HG02759 (cell line): ENCODE data around the gene ATP12A.
A peak's percentile ranks its signal among the peaks of the same experiment; 100 is the strongest.

ENCODE experiments used
- ATAC-seq: cut with Tn5 transposase; IDR thresholded peaks from one replicate; pipeline ENCODE4 v1.9.1; 2021; ENCODE audit warnings: mild to moderate bottlenecking, moderate library complexity; ENCODE audit not compliant: unreplicated experiment

The ATP12A gene

DNA sequence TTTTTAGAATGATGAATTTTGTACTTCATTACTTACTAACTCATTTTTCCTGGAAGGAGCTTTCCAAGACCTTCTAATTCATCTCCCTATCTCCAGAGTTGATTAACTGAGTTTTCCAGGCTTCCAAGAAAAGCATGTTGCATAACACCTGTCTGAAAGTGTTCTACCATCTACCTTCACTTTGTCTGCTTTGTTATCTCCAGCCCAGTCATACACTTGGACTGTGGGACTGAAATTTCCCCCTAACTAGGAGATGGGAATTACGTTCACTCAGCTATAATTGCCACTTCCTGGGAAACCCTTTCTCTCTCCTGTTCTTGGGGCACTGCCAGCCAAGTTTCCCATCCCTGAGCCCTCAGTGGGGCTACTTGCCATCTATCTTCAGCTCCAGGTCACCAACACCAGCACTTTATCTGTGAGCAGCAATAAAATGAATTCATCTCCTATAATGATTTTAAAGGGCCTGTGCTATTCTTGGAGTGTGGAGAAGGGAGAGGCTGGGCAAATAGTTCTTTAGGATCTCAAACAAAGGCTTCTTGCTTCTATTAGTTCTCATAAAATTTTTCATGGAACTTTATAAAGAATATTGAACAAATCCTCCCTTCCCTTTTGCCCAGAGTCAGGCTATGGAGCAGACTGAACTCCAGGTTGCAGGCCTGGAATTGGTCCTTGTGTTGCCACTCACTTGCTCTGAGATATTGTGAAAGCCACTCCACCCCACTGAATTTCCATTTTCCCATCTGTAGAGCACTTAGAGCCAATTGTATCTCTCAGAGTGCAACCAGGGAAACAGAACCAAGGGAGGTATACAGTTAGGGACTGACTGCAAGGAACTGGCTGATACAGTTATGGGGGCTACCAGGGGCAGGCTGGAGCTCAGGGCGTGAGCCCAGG lies 17.8 kb upstream of the ATP12A start:
- no peak for ATAC-seq

DNA sequence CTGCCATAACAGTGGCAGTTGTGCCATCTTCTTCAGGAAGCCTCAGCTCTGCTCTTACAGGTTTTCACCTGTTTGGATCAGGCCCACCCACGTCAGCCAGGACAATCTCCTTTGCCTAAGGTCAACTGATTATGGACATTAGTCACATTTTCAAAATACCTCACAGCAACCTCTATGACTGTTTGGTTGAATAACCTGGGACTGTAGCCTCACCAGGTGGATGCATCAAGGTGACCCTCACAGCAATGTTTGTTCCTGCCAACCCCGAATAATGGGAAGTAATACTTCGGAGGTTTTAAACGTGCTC lies 17.2 kb upstream of the ATP12A start:
- ATAC-seq: no peak

DNA sequence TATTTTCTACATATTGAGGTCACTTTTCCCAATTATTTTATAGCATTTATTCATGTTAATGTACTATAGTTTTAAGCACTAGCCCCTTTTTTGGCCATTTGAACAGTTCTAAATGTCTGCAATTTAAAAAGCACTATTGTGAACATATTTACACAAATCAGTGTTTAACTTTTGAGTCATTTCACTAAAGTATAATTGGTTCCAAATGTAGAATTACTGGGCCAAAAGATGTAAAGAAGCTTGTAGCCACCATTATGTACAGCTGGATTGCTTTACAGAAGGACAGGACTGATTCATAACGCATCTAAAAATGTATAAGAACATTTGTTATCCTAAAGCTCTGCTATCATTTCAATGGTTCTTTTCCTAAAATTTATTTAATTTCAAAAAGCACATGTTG lies 16.6 kb upstream of the ATP12A start:
- no peak for ATAC-seq

DNA sequence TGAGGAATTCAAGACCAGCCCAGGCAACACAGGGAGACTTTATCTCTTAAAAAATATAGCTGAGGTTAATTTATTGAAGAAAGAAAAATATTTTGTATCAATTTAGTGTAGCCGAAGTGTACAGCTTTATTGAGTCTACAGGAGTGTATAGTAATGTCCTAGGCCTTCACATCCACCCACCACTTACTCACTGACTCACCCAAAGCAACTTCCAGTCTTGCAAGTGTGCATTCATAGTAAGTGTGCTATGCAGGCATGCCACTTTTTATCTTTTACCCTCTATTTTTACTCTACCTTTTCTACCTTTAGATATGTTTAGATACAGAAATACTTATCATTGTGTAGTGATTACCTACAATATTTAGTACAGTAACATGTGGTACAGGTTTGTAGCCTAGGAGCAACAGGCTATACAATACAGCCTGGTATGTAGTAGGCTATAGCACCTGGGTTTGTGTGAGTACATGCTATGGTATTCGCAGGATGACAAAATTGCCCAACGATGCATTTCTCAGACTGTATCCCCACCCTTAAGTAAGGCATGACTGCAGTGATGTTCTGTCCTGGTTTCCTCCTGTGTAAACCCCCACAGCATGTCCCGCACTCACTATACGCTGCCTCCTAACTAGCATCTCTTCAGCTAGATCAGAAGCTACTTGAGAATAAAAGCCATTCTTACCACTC lies 15.3 kb upstream of the ATP12A start:
- no peak for ATAC-seq

DNA sequence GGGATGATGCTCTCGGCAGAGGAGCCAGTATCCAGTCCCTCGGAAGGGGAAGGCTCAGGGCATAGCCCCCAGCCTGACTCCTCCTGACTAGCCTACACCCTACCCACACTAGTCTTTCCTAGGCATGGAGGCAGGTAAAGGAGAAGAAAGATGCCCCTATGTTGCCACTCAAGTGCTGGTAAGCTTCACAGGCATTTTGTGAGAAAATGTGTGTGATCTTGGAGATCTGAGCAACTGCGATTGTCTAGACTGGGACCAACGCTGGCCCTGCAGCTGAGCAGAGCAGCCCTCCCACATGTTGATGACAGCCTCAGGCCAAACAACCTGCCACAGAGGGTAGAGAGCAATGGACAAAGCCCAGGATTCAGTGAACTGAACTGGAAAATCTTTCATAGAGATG lies 11.7 kb upstream of the ATP12A start:
- ATAC-seq: no peak

DNA sequence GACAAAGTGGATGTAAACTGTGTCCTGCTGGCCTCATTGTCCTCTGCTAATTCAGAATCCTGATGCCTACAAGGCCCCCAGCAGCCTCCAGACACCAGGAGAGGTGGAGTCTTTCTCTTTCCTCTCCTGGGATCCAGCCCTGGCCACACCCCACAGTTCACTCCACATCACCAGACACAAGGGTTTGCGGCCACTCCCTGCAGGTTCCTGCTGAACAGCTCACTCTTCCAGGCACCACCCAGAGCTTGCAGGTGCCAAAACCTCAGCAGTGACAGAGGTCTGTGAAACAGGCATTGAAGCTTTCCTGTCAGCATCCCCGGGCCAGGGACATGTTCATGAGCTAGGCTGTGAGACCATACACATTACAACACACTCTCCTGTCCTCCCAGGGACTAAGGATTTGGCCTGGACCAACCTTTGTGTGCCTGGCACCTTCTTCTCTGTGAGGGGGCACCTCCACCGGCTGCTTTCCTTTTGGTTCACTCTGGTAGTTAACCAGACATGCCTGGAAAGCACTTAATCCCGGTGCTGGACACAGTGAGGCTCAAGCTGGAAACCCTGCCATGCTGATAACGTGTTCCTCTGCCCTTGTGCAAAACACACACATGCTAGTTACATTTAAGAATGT lies 11.1 kb upstream of the ATP12A start:
- no peak for ATAC-seq

DNA sequence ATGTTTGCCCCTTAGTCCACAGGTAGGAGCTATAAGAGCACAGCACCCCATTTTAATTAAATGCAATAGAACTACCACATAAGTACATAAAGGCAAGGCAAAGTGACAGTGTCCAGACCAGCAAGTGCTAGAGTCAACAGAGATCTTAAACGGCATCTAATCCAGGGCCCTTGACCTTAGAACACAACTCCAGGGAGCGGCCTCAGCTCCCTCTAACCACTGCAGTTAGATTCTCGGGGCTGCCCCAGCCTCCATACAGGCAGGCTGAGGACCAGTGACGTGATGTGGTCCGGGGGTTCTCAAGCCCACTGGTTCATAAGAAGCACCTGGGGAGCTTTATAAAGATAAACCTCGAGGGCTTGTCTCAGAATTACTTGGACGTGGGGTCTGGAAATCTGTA lies 10.0 kb upstream of the ATP12A start:
- no peak for ATAC-seq

DNA sequence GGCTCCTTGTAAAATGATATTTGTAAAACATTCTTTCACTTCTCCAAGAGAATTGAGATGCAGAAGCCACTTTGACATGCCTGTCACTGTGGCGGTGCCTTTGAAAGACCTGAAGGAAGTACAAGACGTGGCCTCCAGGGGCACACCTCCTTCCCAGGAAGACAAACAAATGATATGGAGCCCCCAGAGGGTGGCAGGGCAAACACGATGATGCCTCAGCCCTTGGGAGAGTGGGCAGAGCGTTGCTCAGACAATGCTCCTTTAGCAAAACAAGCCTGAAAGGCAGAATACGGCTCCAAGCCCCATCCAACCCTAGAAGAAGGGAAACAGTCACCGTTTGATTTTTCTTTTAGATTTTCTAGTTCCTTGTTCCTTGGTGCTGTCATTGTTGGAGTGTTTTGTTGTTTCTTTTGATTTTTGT lies 9.2 kb upstream of the ATP12A start:
- ATAC-seq: no peak

DNA sequence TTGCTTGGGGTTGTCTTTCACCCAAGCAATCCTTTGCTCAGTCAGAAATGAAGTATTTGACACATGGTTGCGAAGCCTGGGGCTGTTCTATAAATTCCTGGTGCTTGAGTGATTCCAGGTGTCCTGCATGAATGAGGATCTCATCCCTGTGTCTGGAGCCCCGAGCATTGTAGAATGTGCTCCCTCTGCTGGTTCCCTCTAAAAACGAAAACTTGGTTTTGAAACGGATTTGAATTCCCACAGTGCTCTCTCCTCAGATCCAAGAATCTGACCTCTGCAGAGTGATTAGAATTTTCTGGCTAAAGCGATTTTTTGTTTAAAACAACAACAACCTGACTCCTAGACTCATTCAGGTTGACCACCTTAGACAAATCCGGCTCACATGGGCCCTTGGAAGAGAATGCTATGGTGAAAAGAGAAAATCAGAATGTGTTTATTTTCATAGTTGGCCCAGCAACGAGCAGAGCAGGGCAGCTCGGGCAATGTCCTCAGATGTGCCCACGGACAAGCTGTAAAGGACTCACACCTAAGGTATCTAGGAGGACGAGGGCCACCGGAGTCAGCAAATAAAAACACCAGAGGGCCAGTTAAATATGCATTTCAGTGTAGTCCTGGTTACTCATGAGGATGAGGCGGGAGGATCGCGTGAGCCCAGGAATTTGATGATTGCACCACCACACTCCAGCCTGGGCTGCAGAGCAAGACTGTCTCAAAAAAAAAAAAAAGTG lies 8.7 kb upstream of the ATP12A start:
- ATAC-seq: no peak

DNA sequence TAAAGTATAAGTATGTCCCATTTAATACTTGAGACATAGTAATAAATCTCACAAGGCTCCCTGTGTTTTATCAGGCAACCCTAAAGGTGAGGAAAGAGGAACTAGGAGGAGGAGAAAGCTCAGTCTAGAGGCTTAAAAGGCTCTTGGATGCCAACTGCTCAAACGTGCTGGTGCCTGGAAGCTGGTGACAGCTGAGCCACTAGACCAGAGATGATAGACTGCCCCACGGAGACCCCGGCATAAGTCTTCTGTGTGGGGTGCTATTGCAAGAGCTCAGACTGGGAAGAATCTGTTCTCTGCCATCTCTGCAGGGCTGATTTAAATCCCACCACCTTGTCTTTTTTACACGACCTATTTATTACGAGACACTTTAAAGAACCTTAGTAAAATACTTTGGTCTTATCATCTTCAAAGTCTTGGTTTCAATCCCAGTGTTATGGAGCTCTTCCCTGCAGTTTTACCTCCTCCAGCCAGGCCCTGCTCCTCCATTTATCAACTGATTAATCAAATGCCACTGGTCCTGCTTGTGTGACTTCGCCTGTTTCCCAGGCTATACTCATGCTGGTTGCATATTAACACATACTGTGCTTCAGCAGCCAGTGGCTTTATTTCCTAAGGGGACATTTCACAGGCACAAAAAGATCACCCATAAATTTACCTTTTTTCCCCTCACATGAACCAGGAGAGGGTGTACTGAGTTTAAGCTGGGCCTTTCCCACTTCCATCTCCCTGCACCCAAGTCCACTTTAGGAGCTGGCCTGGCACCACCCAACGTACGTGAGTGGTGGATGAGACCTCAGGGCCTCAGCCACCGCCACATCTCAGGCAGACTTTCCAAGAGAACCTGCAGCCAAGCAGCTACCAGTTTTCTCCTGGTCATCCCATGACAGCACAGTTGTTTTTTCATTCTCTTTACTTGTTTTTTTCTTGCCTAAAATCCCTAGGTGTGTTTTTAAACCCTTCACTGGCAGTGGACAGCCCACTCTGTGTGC lies 7.8 kb upstream of the ATP12A start:
- no peak for ATAC-seq

DNA sequence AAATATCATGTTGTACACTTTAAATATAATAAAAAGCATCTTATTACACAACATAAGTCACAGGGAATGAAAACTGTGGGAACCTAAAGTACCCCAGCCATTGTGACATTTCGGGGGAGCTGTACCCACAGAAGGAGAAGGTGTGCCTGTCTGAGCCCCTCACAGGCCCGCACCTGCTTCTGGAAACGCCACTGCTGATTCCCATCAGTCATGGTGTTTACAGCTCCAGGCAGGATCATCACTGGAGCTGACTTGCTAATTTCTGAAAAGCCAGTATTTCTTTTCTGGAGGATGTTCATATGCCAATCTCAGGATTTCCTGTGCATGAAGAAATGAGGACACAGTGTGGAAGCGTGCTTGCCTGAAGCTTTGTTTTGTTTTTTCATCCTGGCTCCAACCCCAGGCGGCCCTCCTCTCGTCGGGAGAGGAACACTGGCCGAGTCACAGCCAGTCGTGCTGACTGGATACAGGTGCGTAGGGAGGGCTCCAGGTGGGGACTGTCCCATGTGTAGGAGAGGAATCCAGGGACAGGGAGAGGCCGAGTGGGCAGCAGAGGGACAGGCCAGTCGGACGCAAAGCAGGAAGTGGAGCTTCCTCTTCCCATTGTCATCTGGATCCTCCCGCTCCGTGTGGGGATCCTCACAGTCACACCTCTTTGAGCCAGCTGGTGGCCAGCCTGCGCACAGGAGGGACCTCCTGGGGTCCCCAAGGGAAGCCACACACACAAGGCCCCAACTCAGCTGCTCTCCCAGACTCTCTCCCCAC lies 4.2 kb upstream of the ATP12A start:
- no peak for ATAC-seq

DNA sequence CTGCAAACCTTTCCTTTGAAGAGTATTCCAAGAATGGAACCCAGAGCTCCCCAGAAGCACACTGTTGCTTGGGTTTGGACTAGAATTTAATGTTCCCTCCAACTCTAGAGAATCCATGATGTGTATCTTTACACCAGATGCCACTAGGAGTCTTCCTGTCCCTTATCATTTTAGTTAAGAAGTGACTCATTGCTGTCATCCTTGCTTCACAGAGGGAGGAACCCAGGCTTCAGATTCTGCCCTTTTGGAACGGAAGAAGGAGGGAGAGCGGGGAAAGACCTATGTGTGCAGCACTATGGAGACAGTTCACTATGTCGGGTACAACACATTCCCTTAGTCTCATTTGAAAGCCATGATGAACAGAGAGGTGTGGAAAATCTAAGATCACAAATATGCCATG lies 2.1 kb upstream of the ATP12A start:
- no peak for ATAC-seq

DNA sequence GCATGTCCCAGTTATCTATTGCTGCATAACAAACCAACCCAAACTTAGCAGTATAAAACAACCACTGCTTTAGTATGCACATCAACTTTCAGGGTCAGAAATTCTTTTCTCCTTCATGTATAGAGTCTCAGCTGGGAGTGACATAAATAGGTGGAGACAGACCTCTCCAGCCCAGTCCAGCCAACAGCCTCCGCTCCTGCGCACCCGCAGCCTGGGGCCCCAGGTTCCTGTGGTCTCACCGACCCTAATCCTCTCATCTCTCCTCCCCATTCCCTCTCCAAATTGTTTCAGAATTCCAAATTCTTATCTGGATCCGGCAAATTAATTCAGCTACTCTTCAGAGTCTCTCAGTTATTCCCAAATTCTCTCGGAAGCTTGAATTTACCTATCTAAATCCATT lies 522 bp upstream of the ATP12A start:
- ATAC-seq: no peak

DNA sequence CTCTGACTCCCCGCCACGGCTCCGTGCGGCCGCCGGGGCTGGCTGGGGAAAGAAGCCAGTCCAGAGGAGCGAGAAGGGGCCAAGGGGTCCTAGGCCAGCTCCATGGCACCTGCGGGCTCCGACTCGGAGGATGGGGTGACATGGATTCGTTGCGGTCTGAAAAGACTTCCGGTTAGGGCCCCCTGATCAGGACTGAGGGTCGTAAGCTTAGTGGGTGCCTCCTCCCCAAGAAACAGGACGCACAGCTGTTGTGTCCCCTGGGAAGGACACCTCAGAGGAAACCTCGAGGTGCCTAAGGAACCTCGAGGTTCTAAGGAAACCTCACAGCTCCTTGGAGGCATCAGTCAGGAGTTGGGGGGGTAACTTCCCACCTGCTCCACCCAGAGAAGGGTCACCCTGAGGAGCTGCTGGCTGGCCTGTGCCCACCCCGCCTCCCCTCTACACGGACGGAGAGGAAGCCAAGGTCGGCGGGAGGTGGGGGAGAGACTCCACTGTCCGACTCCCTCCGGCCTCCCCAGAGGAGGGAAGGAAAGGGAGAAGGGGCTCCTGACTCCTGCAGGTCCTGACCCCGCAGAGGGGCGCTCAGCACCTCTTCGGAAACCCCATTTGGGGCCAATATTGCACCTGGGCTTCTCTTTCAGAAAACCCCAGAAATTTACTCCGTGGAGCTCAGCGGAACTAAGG lies 855 bp downstream of the ATP12A start:
- no peak for ATAC-seq

DNA sequence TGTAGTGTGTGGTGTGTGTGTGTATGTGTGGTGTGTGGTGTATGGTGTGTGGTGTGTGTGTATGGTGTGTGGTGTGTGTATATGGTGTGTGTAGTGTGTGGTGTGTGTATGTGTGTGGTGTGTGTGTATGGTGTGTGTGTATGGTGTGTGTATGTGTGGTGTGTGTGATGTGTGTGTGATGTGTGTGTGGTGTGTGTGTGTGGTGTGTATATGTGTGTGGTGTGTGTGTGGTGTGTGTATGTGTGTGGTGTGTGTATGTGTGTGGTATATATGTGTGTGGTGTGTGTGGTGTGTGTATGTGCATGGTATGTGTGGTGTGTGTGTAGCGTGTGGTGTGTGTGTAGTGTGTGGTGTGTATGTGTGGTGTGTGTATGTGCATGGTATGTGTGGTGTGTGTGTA lies 1.7 kb downstream of the ATP12A start:
- no peak for ATAC-seq

DNA sequence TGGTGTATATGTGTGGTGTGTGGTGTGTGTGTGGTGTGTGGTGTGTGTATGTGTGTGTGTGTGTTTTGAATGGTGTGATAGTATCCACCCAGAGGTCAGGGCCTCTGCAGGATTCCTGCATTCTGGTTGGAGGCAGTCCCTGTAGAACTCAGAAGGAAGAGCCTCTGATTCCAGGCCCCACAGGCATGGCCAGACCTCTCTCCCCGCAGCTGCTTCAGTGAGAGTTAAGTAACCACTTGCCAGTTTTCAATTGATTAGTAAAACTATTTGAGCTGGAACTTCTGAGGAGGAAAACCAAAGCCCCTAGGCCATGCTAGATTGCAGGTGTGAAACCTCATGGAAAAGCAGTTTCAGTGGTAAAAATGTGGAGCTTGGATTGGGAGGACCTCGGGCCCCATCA lies 2.1 kb downstream of the ATP12A start:
- ATAC-seq: no peak

DNA sequence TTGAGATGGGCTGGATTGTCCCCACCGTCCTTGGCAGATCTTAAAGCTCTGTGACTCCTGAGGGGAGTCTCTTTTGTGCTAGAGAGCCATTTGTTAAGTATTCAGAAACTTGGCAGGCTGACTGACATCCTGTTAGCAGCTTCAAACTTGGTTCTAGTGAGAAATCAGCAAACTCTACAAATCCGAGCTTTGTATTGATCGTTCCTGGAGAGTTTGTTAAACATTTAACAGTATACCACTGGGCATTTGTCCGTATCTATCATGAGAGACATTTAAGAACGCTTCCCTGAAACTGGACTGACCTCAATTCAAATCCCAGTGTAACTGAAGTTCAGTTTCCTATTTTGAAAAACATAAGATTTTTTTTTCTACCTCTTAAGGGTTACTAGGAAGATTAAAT lies 3.1 kb downstream of the ATP12A start:
- ATAC-seq: no peak

DNA sequence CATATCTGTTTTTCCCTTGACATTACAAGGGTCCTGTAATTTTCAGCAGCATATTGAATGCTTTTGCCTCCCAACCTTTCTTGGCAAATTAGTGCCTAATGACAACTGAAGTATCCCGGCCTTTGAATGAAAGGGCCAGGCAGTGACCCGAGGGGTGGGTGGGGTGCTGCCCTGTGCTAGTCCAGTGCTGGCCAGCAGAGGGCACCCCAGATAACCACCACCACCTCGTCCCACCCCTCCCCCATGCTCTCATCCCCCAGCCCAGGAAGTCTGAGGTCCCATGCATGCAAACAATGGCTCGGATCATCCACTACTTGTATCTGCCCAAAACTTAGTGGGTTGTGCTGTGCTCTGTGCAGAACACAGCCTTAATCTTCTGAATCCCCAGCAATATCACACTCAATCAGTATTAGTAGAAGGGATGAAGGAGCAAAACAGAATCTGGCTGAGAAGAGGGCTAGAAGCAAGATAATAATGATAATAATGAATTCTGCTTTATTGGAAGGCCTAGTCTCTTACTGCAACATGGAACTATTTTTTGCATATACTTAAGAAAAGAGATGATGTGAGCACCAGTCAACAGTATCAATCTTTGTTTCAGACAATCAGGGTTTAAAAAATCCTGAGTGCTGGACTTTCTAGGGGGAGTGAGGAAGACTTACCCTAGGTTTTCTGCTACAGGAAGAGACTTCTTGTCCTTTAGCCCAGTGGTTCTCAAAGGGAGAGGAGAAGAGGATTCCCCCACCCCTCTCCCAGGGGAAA lies 3.8 kb downstream of the ATP12A start:
- peak; percentile 74 for ATAC-seq
